SK-N-MC (cell line): ENCODE data around the gene ANKRD30B.
"Not testable (repeated sequence)": the region's sequence is repeated elsewhere in the genome, so short reads cannot be mapped to it uniquely, and the experiment has no call there.

Experiments used
- EZH2 ChIP-seq: fragments of 200-600 bp; sonication (generic); IDR thresholded peaks from one replicate; pipeline ENCODE4 v1.6.1; 2017; ENCODE audit warnings: antibody characterized with exemption
- FOXP2 ChIP-seq: optimal IDR thresholded peaks from 2 replicates; pipeline ENCODE3; 2011; ENCODE audit warnings: mild to moderate bottlenecking, moderate library complexity; ENCODE audit not compliant: insufficient read depth; ENCODE audit errors: extremely low read length, control extremely low read depth

DNA sequence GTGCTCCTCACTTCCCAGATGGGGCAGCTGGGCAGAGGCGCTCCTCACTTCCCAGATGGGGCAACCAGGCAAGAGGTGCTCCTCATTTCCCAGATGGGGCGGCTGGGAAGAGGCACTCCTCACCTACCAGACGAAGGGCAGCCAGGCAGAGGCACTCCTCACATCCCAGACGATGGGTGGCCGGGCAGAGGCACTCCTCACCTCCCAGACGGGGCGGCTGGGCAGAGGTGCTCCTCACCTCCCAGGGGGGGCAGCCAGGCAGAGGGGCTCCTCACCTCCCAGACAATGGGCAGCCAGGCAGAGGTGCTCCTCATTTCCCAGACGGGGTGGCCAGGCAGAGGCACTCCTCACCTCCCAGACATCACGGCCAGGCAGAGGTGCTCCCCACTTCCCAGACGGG is 110.5 kb downstream of the ANKRD30B start:
- not testable (repeated sequence) for TF ChIP-seq FOXP2, EZH2
